Neural progenitor cell (in vitro differentiated cells): Measurements from ENCODE around the gene MTREX.

ENCODE experiments used
- CTCF ChIP-seq: fragments of 200-600 bp; sonication (generic); IDR thresholded peaks from 2 replicates; pipeline ENCODE4 v1.5.1; 2017; ENCODE audit warnings: antibody characterized with exemption, mild to moderate bottlenecking
- EZH2 ChIP-seq: fragments of 200-600 bp; sonication (generic); IDR thresholded peaks from 2 replicates; pipeline ENCODE4 v1.6.1; 2017; ENCODE audit warnings: antibody characterized with exemption, mild to moderate bottlenecking, moderate library complexity
- EZH2phosphoT487 ChIP-seq: fragments of 200-600 bp; sonication (generic); IDR thresholded peaks from 2 replicates; pipeline ENCODE4 v1.6.1; 2017; ENCODE audit warnings: antibody characterized with exemption

GRCh38 chr5:55325621-55326020 lies 17.8 kb downstream of the MTREX start:
- TF ChIP-seq CTCF: no peak
- TF ChIP-seq EZH2: no peak
- no peak for TF ChIP-seq EZH2phosphoT487
